Stimulated activated naive CD8-positive, alpha-beta T cell treated with anti-CD3 and anti-CD28 coated beads, Interleukin-15, amount 100 ng/mL, for 72 hours (primary cell): ENCODE results near the gene SIGLECL1.

Experiments used
- ATAC-seq: fragments of 150-1000 bp; cut with Tn5 transposase; 2 replicates; pipeline ENCODE4 v1.10.0; 2021; ENCODE audit warnings: mild to moderate bottlenecking, moderate library complexity
- DNase-seq, 2 donors: peaks; one replicate each; pipeline ENCODE4 v3.0.0; 2021 to 2022
- H3K27ac Mint-ChIP-seq, 2 donors: one replicate each; pipeline ENCODE4 v1.8.0; 2022; ENCODE audit warnings: mild to moderate bottlenecking in 2 of 2, mixed read lengths in 2 of 2, moderate library complexity in 2 of 2
- H3K27me3 Mint-ChIP-seq: one replicate; pipeline ENCODE4 v1.8.0; 2022; ENCODE audit warnings: mixed read lengths
- H3K4me1 Mint-ChIP-seq: one replicate; pipeline ENCODE4 v1.8.0; 2022; ENCODE audit warnings: mild to moderate bottlenecking, mixed read lengths
- H3K4me3 Mint-ChIP-seq, 2 donors: one replicate each; pipeline ENCODE4 v1.8.0; 2022; ENCODE audit warnings: mild to moderate bottlenecking in 2 of 2, mixed read lengths in 2 of 2, moderate library complexity in 1 of 2
- H3K9me3 Mint-ChIP-seq, 2 donors: one replicate each; pipeline ENCODE4 v1.8.0; 2022; ENCODE audit warnings: mixed read lengths in 2 of 2

SIGLECL1 gene

GRCh38 chr19:51240866-51241265 is 10.0 kb upstream of the SIGLECL1 start:
- peak; percentile 23 for ATAC-seq
- Mint-ChIP-seq H3K27me3 (peaks cover 16% of the 10 kb centered on the region), H3K4me1 (peaks cover 7% of the 10 kb centered on the region), H3K27ac (no peak overlapping the region), H3K4me3 (no peak overlapping the region), H3K9me3 (peaks cover 0 to 4% of the 10 kb centered on the region in 2 donors)
- DNase-seq: no peak

GRCh38 chr19:51242881-51243630 is 7.8 kb upstream of the SIGLECL1 start:
- Mint-ChIP-seq H3K4me1 (peaks cover 11% of the 10 kb centered on the region), H3K4me3 (no peak overlapping the region), H3K27me3 (peaks cover 16% of the 10 kb centered on the region), H3K27ac (no peak overlapping the region), H3K9me3 (peaks cover 0 to 4% of the 10 kb centered on the region in 2 donors)
- ATAC-seq: no peak
- DNase-seq: no peak

GRCh38 chr19:51246164-51246552 is 4.7 kb upstream of the SIGLECL1 start:
- peaks cover 0 to 4% of the 10 kb centered on the region in 2 donors for H3K9me3 Mint-ChIP-seq
- peaks cover 16% of the 10 kb centered on the region for H3K27me3 Mint-ChIP-seq
- DNase-seq: no peak
- no peak overlapping the region for H3K4me3 Mint-ChIP-seq
- H3K27ac Mint-ChIP-seq: no peak overlapping the region
- peaks cover 11% of the 10 kb centered on the region for H3K4me1 Mint-ChIP-seq
- no peak for ATAC-seq

GRCh38 chr19:51247972-51248590 is 2.8 kb upstream of the SIGLECL1 start:
- no peak overlapping the region for H3K4me3 Mint-ChIP-seq
- peaks cover 0 to 2% of the 10 kb centered on the region in 2 donors for H3K9me3 Mint-ChIP-seq
- peaks cover 12% of the 10 kb centered on the region for H3K4me1 Mint-ChIP-seq
- no peak overlapping the region for H3K27ac Mint-ChIP-seq
- H3K27me3 Mint-ChIP-seq: peaks cover 13% of the 10 kb centered on the region
- no peak for ATAC-seq
- DNase-seq: no peak

GRCh38 chr19:51251468-51251820 is 564 bp downstream of the SIGLECL1 start:
- Mint-ChIP-seq H3K4me1 (peaks cover 11% of the 10 kb centered on the region), H3K9me3 (no peaks in the 10 kb centered on the region)
- no peak for ATAC-seq

GRCh38 chr19:51252306-51253079 is 1.6 kb downstream of the SIGLECL1 start:
- Mint-ChIP-seq H3K9me3 (no peaks in the 10 kb centered on the region), H3K4me1 (peaks cover 11% of the 10 kb centered on the region), H3K4me3 (no peak overlapping the region), H3K27me3 (peaks cover 6% of the 10 kb centered on the region), H3K27ac (peak overlapping the region in 1 of 2 donors; percentile 72)
- DNase-seq: no peak
- ATAC-seq: no peak

More at GRCh38 chr19:51251468-51251820, 564 bp downstream of the SIGLECL1 start:
- Mint-ChIP-seq H3K4me3 (no peak overlapping the region), H3K27ac (no peak overlapping the region), H3K27me3 (no peaks in the 10 kb centered on the region)
- DNase-seq: no peak

GRCh38 chr19:51253088-51253806 is 2.4 kb downstream of the SIGLECL1 start:
- no peak for ATAC-seq
- Mint-ChIP-seq H3K4me1 (peaks cover 15% of the 10 kb centered on the region), H3K4me3 (no peak overlapping the region), H3K9me3 (no peaks in the 10 kb centered on the region), H3K27ac (no peak overlapping the region), H3K27me3 (peaks cover 14% of the 10 kb centered on the region)
- DNase-seq: no peak

GRCh38 chr19:51256155-51256625 is 5.3 kb downstream of the SIGLECL1 start:
- no peak for DNase-seq
- peak; percentile 50 for ATAC-seq
- Mint-ChIP-seq H3K9me3 (no peaks in the 10 kb centered on the region), H3K27ac (no peak overlapping the region), H3K4me3 (no peak overlapping the region), H3K4me1 (peaks cover 20% of the 10 kb centered on the region), H3K27me3 (peaks cover 36% of the 10 kb centered on the region)

GRCh38 chr19:51257471-51257870 is 6.6 kb downstream of the SIGLECL1 start:
- Mint-ChIP-seq H3K4me3 (no peak overlapping the region), H3K27ac (no peak overlapping the region), H3K9me3 (no peaks in the 10 kb centered on the region), H3K4me1 (peaks cover 20% of the 10 kb centered on the region), H3K27me3 (peaks cover 45% of the 10 kb centered on the region)
- DNase-seq (no peak), ATAC-seq (no peak)

GRCh38 chr19:51258165-51259160 is 7.6 kb downstream of the SIGLECL1 start:
- Mint-ChIP-seq H3K9me3 (no peaks in the 10 kb centered on the region), H3K4me3 (no peak overlapping the region), H3K27ac (no peak overlapping the region), H3K27me3 (peaks cover 45% of the 10 kb centered on the region), H3K4me1 (peaks cover 16% of the 10 kb centered on the region)
- ATAC-seq: no peak
- no peak for DNase-seq

GRCh38 chr19:51259348-51260245 is 8.7 kb downstream of the SIGLECL1 start:
- H3K27me3 Mint-ChIP-seq: peaks cover 56% of the 10 kb centered on the region
- peaks cover 15% of the 10 kb centered on the region for H3K4me1 Mint-ChIP-seq
- no peaks in the 10 kb centered on the region for H3K9me3 Mint-ChIP-seq
- DNase-seq (peak; percentile 23 to 37), ATAC-seq (peak; percentile 53)
- no peak overlapping the region for H3K27ac Mint-ChIP-seq
- H3K4me3 Mint-ChIP-seq: no peak overlapping the region

GRCh38 chr19:51263808-51264207 is 12.9 kb downstream of the SIGLECL1 start:
- Mint-ChIP-seq H3K27ac (no peak overlapping the region), H3K4me1 (no peaks in the 10 kb centered on the region), H3K4me3 (no peak overlapping the region), H3K9me3 (no peaks in the 10 kb centered on the region), H3K27me3 (peaks cover 41% of the 10 kb centered on the region)
- DNase-seq (no peak), ATAC-seq (no peak)

- Mint-ChIP-seq H3K9me3 (no peaks in the 10 kb centered on the region), H3K27ac (no peak overlapping the region), H3K4me1 (peaks cover 8% of the 10 kb centered on the region), H3K4me3 (no peak overlapping the region), H3K27me3 (peaks cover 29% of the 10 kb centered on the region)
- DNase-seq (no peak), ATAC-seq (no peak)
Observed at GRCh38 chr19:51271067-51271466, 20.2 kb downstream of the SIGLECL1 start.
